Astrocyte (in vitro differentiated cells and primary cell): ENCODE data around the gene ZBTB8B. TPM values are rescaled to one million over a fixed set of nuclear protein-coding genes. Genes with fewer than 3 reads are reported as not detected.

Experiments used
- DNase-seq: peaks from one replicate; pipeline ENCODE4 v3.0.0-alpha.2; 2010; ENCODE audit warnings: low read depth
- FAIRE-seq: peaks from 2 replicates; lab custom pipeline; 2011; peaks lifted over from hg19 to GRCh38; lab: Jason Lieb, UNC
- H2AFZ ChIP-seq: 2 replicates; pipeline ENCODE4 v1.6.0; 2012; ENCODE audit warnings: low read depth, low read length, inconsistent platforms
- H3K27ac ChIP-seq: 2 replicates; pipeline ENCODE4 v1.5.1; 2011; ENCODE audit warnings: low read depth, low read length, inconsistent platforms
- H3K27me3 ChIP-seq: 2 replicates; pipeline ENCODE4 v1.6.0; 2011; ENCODE audit warnings: low read length, inconsistent platforms; ENCODE audit not compliant: insufficient read depth
- H3K36me3 ChIP-seq: 2 replicates; pipeline ENCODE4 v1.5.1; 2011; ENCODE audit warnings: low read length, inconsistent platforms; ENCODE audit not compliant: insufficient read depth
- H3K4me1 ChIP-seq: 2 replicates; pipeline ENCODE4 v1.5.1; 2011; ENCODE audit warnings: low read length, inconsistent platforms; ENCODE audit not compliant: insufficient read depth
- H3K4me2 ChIP-seq: 2 replicates; pipeline ENCODE4 v1.6.0; 2012; ENCODE audit warnings: low read length, inconsistent platforms
- H3K4me3 ChIP-seq: 2 replicates; pipeline ENCODE4 v1.5.1; 2011; ENCODE audit warnings: low read depth, mild to moderate bottlenecking, low read length, inconsistent platforms; ENCODE audit not compliant: insufficient read depth
- H3K79me2 ChIP-seq: 2 replicates; pipeline ENCODE4 v1.6.0; 2012; ENCODE audit warnings: mild to moderate bottlenecking, low read length, inconsistent platforms; ENCODE audit not compliant: insufficient read depth
- H3K9ac ChIP-seq: 2 replicates; pipeline ENCODE4 v1.6.0; 2012; ENCODE audit warnings: mild to moderate bottlenecking, low read length, inconsistent platforms
- H3K9me3 ChIP-seq: 2 replicates; pipeline ENCODE4 v1.5.1; 2012; ENCODE audit warnings: low read depth, mild to moderate bottlenecking, low read length, inconsistent platforms; ENCODE audit not compliant: insufficient read depth
- H4K20me1 ChIP-seq: 2 replicates; pipeline ENCODE4 v1.6.0; 2012; ENCODE audit warnings: low read length, inconsistent platforms; ENCODE audit not compliant: insufficient read depth
- H3K27ac Mint-ChIP-seq: one replicate; pipeline ENCODE4 v1.8.0; 2021; ENCODE audit warnings: mild to moderate bottlenecking, mixed read lengths; ENCODE audit not compliant: unreplicated experiment
- H3K27me3 Mint-ChIP-seq: one replicate; pipeline ENCODE4 v1.8.0; 2021; ENCODE audit warnings: low read depth, mixed read lengths; ENCODE audit not compliant: unreplicated experiment
- H3K36me3 Mint-ChIP-seq: one replicate; pipeline ENCODE4 v1.8.0; 2021; ENCODE audit warnings: low read depth, mixed read lengths; ENCODE audit not compliant: unreplicated experiment
- H3K4me1 Mint-ChIP-seq: one replicate; pipeline ENCODE4 v1.8.0; 2021; ENCODE audit warnings: low read depth, mixed read lengths; ENCODE audit not compliant: unreplicated experiment
- H3K4me3 Mint-ChIP-seq: one replicate; pipeline ENCODE4 v1.8.0; 2021; ENCODE audit warnings: mild to moderate bottlenecking, moderate library complexity, mixed read lengths; ENCODE audit not compliant: unreplicated experiment
- H3K9me3 Mint-ChIP-seq: one replicate; pipeline ENCODE4 v1.8.0; 2021; ENCODE audit warnings: mild to moderate bottlenecking, mixed read lengths; ENCODE audit not compliant: unreplicated experiment
- CTCF ChIP-seq: IDR thresholded peaks from 2 replicates; pipeline ENCODE4 v1.5.1; 2011; ENCODE audit warnings: low read depth, mild to moderate bottlenecking, inconsistent platforms, low read length, moderate library complexity; ENCODE audit not compliant: insufficient read depth
- EZH2 ChIP-seq: IDR thresholded peaks from 2 replicates; pipeline ENCODE4 v1.6.1; 2012; ENCODE audit warnings: mild to moderate bottlenecking, low read length, inconsistent platforms; ENCODE audit not compliant: insufficient read depth
- total RNA-seq: library from RNA; stranded (reverse); gene quantifications from 2 replicates; pipeline ENCODE4 v1.2.1, GENCODE V29; 2021

Gene ZBTB8B
- total RNA-seq, 1 donor from 2014 or later = 0.18 TPM

GRCh38 chr1:32468791-32469190 is 3.9 kb downstream of the ZBTB8B start:
- Histone ChIP-seq H3K4me1 (peaks cover 10% of the 10 kb centered on the region), H3K9me3 (peaks cover 3% of the 10 kb centered on the region), H3K27ac (no peak overlapping the region), H3K79me2 (no peaks in the 10 kb centered on the region), H4K20me1 (no peaks in the 10 kb centered on the region), H3K4me3 (no peak overlapping the region), H3K4me2 (no peak overlapping the region), H3K36me3 (no peaks in the 10 kb centered on the region), H3K27me3 (peaks cover 22% of the 10 kb centered on the region), H2AFZ (no peak overlapping the region), H3K9ac (no peak overlapping the region)
- FAIRE-seq (no peak), DNase-seq (no peak)
- Mint-ChIP-seq H3K27me3 (peaks cover 5% of the 10 kb centered on the region), H3K27ac (no peak overlapping the region), H3K36me3 (peaks cover 2% of the 10 kb centered on the region), H3K4me1 (peaks cover 6% of the 10 kb centered on the region), H3K4me3 (no peak overlapping the region), H3K9me3 (peaks cover 3% of the 10 kb centered on the region)
- no peak for TF ChIP-seq EZH2
- TF ChIP-seq CTCF = no peak

GRCh38 chr1:32470431-32470830 is 5.6 kb downstream of the ZBTB8B start:
- Histone ChIP-seq H3K4me1 (peaks cover under 1% of the 10 kb centered on the region), H4K20me1 (no peaks in the 10 kb centered on the region), H3K4me2 (no peak overlapping the region), H3K27me3 (peaks cover 13% of the 10 kb centered on the region), H3K79me2 (no peaks in the 10 kb centered on the region), H2AFZ (no peak overlapping the region), H3K27ac (no peak overlapping the region), H3K4me3 (no peak overlapping the region), H3K9ac (no peak overlapping the region), H3K9me3 (peaks cover 3% of the 10 kb centered on the region), H3K36me3 (no peaks in the 10 kb centered on the region)
- TF ChIP-seq CTCF (no peak), EZH2 (no peak)
- no peak for DNase-seq
- no peaks in the 10 kb centered on the region for H3K4me1 Mint-ChIP-seq
- no peaks in the 10 kb centered on the region for H3K36me3 Mint-ChIP-seq
- H3K9me3 Mint-ChIP-seq = peaks cover 2% of the 10 kb centered on the region
- H3K4me3 Mint-ChIP-seq = no peak overlapping the region
- FAIRE-seq = no peak
- H3K27ac Mint-ChIP-seq = no peak overlapping the region
- peaks cover 2% of the 10 kb centered on the region for H3K27me3 Mint-ChIP-seq

GRCh38 chr1:32470991-32471694 is 6.3 kb downstream of the ZBTB8B start:
- Histone ChIP-seq H3K79me2 (no peaks in the 10 kb centered on the region), H3K4me2 (no peak overlapping the region), H2AFZ (no peak overlapping the region), H4K20me1 (no peaks in the 10 kb centered on the region), H3K36me3 (no peaks in the 10 kb centered on the region), H3K9ac (no peak overlapping the region), H3K4me1 (no peaks in the 10 kb centered on the region), H3K4me3 (no peak overlapping the region), H3K27ac (no peak overlapping the region), H3K27me3 (peaks cover 7% of the 10 kb centered on the region), H3K9me3 (peaks cover 3% of the 10 kb centered on the region)
- no peak for TF ChIP-seq CTCF
- no peak for TF ChIP-seq EZH2
- H3K27me3 Mint-ChIP-seq = peaks cover 2% of the 10 kb centered on the region
- DNase-seq (no peak), FAIRE-seq (no peak)
- no peaks in the 10 kb centered on the region for H3K9me3 Mint-ChIP-seq
- no peak overlapping the region for H3K27ac Mint-ChIP-seq
- H3K4me3 Mint-ChIP-seq = no peak overlapping the region
- no peaks in the 10 kb centered on the region for H3K36me3 Mint-ChIP-seq
- no peaks in the 10 kb centered on the region for H3K4me1 Mint-ChIP-seq
